HG03045 (cell line): ENCODE measurements around the gene NCOA5.

Experiments used
- ATAC-seq: cut with Tn5 transposase; IDR thresholded peaks from one replicate; pipeline ENCODE4 v1.9.1; 2021; ENCODE audit warnings: mild to moderate bottlenecking, moderate library complexity; ENCODE audit not compliant: unreplicated experiment

NCOA5 gene

GRCh38 chr20:46065006-46065405, 24.8 kb downstream of the NCOA5 start:
- ATAC-seq = no peak

GRCh38 chr20:46063652-46064054, 26.1 kb downstream of the NCOA5 start:
- ATAC-seq = no peak

GRCh38 chr20:46063151-46063550, 26.6 kb downstream of the NCOA5 start:
- ATAC-seq = no peak

GRCh38 chr20:46062621-46063020, 27.1 kb downstream of the NCOA5 start:
- no peak for ATAC-seq

GRCh38 chr20:46062151-46062550, 27.6 kb downstream of the NCOA5 start:
- no peak for ATAC-seq

- no peak for ATAC-seq
Observed at GRCh38 chr20:46060975-46061374, 28.8 kb downstream of the NCOA5 start.

- ATAC-seq = no peak
Observed at GRCh38 chr20:46060301-46060881, 29.4 kb downstream of the NCOA5 start.

GRCh38 chr20:46058599-46059281, 31.0 kb downstream of the NCOA5 start:
- ATAC-seq = no peak

- no peak for ATAC-seq
Observed at GRCh38 chr20:46057856-46058598, 31.7 kb downstream of the NCOA5 start.

GRCh38 chr20:46056970-46057855, 32.5 kb downstream of the NCOA5 start:
- ATAC-seq = no peak

- ATAC-seq = no peak
Observed at GRCh38 chr20:46056027-46056833, 33.5 kb downstream of the NCOA5 start.

GRCh38 chr20:46055269-46055668, 34.5 kb downstream of the NCOA5 start:
- no peak for ATAC-seq

- ATAC-seq = no peak
Observed at GRCh38 chr20:46054606-46055005, 35.2 kb downstream of the NCOA5 start.

GRCh38 chr20:46053416-46053815, 36.3 kb downstream of the NCOA5 start:
- no peak for ATAC-seq

GRCh38 chr20:46051556-46052308, 38.0 kb downstream of the NCOA5 start:
- no peak for ATAC-seq

GRCh38 chr20:46050885-46051284, 38.9 kb downstream of the NCOA5 start:
- ATAC-seq = no peak

GRCh38 chr20:46050444-46050843, 39.3 kb downstream of the NCOA5 start:
- ATAC-seq = no peak

GRCh38 chr20:46049815-46050214, 39.9 kb downstream of the NCOA5 start:
- no peak for ATAC-seq

GRCh38 chr20:46049190-46049589, 40.6 kb downstream of the NCOA5 start:
- ATAC-seq = no peak

GRCh38 chr20:46047821-46048220, 41.9 kb downstream of the NCOA5 start:
- ATAC-seq = no peak
